Esophagus muscularis mucosa (tissue), 4 donors: ENCODE data around the gene VARS2.

Experiments used
- EP300 ChIP-seq: sonication (generic); formaldehyde crosslinking; IDR thresholded peaks from one replicate; pipeline ENCODE4 v1.6.1; 2017; ENCODE audit warnings: antibody characterized with exemption
- POLR2A ChIP-seq: fragments of 450-650 bp; IDR thresholded peaks from one replicate; pipeline ENCODE4 v1.6.1; 2017; ENCODE audit warnings: antibody characterized with exemption, moderate library complexity, mild to moderate bottlenecking, low read depth
- TF ChIP-seq, protein P1 (sequence below), 3 experiments: fragments of 200-600 bp in 2 of 3; fragments of 450-650 bp in 1 of 3; sonication (generic) in 2 of 3; IDR thresholded peaks; one replicate each; pipeline ENCODE4 v1.5.1; 2017 to 2019; ENCODE audit warnings: antibody characterized with exemption in 3 of 3, mild to moderate bottlenecking in 2 of 3, moderate library complexity in 1 of 3

DNA sequence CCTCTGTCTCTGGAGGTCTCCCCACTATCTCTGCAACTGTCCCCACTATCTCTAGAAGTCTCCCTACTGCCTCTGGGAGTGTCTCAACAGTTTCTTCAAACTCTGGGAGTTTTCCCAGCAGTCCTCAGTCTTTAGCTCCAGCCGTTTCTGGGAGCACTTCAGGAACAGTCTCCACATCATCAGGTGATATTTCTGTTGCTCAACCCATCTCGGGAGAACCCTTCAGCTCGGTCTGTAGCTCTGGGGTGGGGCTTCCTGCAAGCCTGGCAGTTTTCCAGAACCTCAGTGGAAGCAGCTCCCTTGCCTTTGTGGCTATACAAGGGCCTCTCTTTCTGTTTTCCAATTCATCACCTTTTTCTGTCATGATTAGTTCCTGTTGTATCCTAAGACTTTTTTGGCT lies 21.0 kb downstream of the VARS2 start:
- no peak for TF ChIP-seq EP300
- TF ChIP-seq, protein P1, sequence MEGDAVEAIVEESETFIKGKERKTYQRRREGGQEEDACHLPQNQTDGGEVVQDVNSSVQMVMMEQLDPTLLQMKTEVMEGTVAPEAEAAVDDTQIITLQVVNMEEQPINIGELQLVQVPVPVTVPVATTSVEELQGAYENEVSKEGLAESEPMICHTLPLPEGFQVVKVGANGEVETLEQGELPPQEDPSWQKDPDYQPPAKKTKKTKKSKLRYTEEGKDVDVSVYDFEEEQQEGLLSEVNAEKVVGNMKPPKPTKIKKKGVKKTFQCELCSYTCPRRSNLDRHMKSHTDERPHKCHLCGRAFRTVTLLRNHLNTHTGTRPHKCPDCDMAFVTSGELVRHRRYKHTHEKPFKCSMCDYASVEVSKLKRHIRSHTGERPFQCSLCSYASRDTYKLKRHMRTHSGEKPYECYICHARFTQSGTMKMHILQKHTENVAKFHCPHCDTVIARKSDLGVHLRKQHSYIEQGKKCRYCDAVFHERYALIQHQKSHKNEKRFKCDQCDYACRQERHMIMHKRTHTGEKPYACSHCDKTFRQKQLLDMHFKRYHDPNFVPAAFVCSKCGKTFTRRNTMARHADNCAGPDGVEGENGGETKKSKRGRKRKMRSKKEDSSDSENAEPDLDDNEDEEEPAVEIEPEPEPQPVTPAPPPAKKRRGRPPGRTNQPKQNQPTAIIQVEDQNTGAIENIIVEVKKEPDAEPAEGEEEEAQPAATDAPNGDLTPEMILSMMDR (IDR thresholded peaks at IDR 0.05): no peak
- TF ChIP-seq POLR2A: no peak
